Islet precursor cell (in vitro differentiated cells): Measurements from ENCODE around the gene SLIT3.
A peak's percentile ranks its signal among the peaks of the same experiment; 100 is the strongest.

Experiments
- DNase-seq: peaks from one replicate; pipeline ENCODE4 v3.0.0-alpha.2; 2018

The SLIT3 gene

GRCh38 chr5:169098331-169099121, 202.4 kb downstream of the SLIT3 start:
- peak; percentile 91 for DNase-seq

GRCh38 chr5:169097374-169098326, 203.3 kb downstream of the SLIT3 start:
- DNase-seq = peak; percentile 75

GRCh38 chr5:169095976-169096375, 205.0 kb downstream of the SLIT3 start:
- no peak for DNase-seq

- DNase-seq = no peak
Observed at GRCh38 chr5:169095410-169095960, 205.5 kb downstream of the SLIT3 start.

- DNase-seq = no peak
Observed at GRCh38 chr5:169094586-169095409, 206.1 kb downstream of the SLIT3 start.

- no peak for DNase-seq
Observed at GRCh38 chr5:169091396-169091980, 209.5 kb downstream of the SLIT3 start.

GRCh38 chr5:169089343-169089742, 211.6 kb downstream of the SLIT3 start:
- no peak for DNase-seq

GRCh38 chr5:169088028-169088725, 212.8 kb downstream of the SLIT3 start:
- no peak for DNase-seq

- no peak for DNase-seq
Observed at GRCh38 chr5:169085636-169086035, 215.3 kb downstream of the SLIT3 start.

- no peak for DNase-seq
Observed at GRCh38 chr5:169085212-169085611, 215.7 kb downstream of the SLIT3 start.

- no peak for DNase-seq
Observed at GRCh38 chr5:169084775-169085174, 216.2 kb downstream of the SLIT3 start.

GRCh38 chr5:169083394-169084018, 217.4 kb downstream of the SLIT3 start:
- no peak for DNase-seq

- peak; percentile 74 for DNase-seq
Observed at GRCh38 chr5:169081000-169081724, 219.8 kb downstream of the SLIT3 start.

GRCh38 chr5:169080448-169080911, 220.5 kb downstream of the SLIT3 start:
- DNase-seq = no peak

GRCh38 chr5:169079697-169080096, 221.2 kb downstream of the SLIT3 start:
- DNase-seq = no peak

- DNase-seq = no peak
Observed at GRCh38 chr5:169074839-169075238, 226.1 kb downstream of the SLIT3 start.

GRCh38 chr5:169072233-169072632, 228.7 kb downstream of the SLIT3 start:
- DNase-seq = no peak

- DNase-seq = no peak
Observed at GRCh38 chr5:169070413-169070812, 230.5 kb downstream of the SLIT3 start.

GRCh38 chr5:169067751-169068173, 233.2 kb downstream of the SLIT3 start:
- DNase-seq = no peak

GRCh38 chr5:169065400-169065799, 235.5 kb downstream of the SLIT3 start:
- DNase-seq = no peak
